ENCODE results near the gene ITPR3.

The ITPR3 gene

DNA sequence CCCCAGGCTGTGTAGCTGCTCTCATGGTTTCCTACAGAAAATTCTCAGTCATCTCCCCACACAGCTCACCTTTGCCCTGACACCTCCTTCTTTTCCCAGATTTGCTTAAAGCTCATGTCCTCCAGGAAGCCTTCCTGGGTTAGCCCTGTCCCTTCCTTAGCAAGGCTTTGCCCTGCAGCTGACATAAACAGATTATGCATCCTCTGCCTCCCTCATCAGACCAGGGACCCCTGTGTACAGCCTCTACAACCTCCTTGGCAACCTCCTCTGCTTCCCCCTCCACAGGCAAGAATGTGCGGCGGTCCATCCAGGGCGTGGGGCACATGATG, 50.6 kb downstream of the ITPR3 start:
- no peak for DNase-seq

DNA sequence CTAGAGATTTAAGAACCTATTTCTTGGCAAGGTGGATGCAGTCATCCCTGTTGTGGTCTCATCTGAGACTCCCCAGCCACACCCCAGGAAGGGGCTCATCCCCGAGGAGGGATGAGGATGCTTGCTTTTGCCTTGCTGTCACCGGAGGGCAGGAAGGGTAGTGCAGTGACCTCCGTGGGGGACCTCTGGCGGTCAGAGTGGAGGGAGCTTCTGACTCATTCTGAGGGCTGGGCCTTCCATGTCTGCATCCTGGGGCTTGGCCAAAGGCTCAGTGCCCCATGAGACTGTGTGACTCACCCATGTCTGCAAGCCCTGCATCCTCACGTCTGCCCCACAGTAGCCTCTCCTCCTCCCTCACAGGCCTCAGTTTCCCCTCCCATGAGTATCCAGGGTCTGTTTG, 51.7 kb downstream of the ITPR3 start:
- no peak for DNase-seq

- no peak for DNase-seq
Observed at GRCh38 chr6:33673851-33674250, 52.7 kb downstream of the ITPR3 start.

GRCh38 chr6:33675968-33676367, 54.8 kb downstream of the ITPR3 start:
- no peak for DNase-seq

- DNase-seq, result no peak
Observed at GRCh38 chr6:33676416-33677142, 55.5 kb downstream of the ITPR3 start.

- no peak for DNase-seq
Observed at GRCh38 chr6:33677143-33677660, 56.1 kb downstream of the ITPR3 start.

DNA sequence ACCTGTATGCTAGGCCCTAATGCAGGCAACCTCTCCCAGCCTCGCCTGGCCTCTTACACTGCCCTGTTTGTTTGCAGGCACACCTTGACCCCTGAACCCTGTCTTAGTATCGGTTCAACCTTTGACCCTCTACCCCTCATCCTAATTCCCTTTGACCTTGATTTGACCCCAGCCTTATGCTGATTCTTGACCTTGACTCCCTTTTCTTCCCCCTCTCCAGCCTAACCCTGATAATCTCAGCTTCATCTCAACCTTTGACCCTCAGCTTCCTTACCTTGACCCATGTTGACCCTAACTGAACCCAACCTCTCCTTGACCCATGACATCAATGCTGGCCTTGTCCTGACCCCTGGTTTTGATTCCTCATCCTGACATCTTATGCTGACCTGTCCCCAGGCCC, 56.6 kb downstream of the ITPR3 start:
- DNase-seq, result no peak

GRCh38 chr6:33678233-33678931, 57.3 kb downstream of the ITPR3 start:
- no peak for DNase-seq

- no peak for DNase-seq
Observed at GRCh38 chr6:33678932-33679490, 57.9 kb downstream of the ITPR3 start.

DNA sequence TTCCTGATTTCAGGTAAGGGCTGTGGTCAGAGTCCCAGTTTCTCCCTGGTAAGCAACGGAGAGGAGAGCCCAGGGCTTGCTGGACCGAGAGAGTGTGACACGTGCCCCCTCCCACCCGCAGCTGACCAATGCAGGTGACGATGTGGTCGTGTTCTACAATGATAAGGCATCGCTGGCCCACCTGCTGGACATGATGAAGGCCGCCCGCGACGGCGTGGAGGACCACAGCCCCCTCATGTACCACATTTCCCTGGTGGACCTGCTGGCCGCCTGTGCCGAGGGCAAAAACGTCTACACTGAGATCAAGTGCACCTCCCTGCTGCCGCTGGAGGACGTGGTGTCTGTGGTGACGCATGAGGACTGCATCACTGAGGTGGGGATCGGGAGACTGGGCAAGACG, 58.6 kb downstream of the ITPR3 start:
- no peak for DNase-seq

DNA sequence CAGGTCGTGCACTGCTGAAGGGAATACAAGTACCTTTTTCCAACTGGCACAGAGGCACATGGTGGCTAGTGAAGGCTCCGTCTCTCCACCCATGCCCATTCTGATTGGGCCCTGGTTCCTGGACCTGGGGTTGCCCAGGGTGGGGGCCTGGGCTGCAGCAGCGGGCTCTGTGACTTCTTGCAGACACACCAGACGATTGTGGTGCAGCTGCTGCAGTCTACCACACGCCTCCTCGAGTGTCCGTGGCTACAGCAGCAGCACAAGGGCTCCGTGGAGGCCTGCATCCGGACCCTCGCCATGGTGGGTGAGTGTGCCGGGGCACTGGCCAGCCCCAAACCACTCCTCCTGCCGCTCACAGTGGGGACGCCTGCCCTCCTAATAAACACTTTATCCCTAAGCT, 61.2 kb downstream of the ITPR3 start:
- no peak for DNase-seq

DNA sequence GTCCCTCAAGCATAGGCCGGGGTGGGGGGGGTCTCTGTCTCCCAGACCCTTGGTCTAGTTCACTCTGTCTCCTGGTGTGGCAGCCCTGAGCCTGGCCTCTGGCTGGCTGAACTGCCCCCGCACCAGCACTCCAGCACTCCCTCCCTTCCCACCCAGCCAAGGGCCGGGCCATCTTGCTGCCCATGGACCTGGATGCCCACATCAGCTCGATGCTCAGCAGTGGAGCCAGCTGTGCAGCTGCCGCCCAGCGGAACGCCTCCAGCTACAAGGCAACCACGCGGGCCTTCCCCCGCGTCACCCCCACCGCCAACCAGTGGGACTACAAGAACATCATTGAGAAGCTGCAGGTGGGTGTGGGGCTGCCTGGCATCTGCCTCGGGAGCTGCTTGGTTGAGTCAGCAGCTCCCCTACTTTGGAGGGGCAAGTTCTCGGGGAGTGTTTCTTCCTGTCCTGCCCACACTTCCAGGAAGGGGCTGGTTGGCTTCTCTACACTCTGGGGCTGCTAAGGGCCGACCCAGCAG, 62.0 kb downstream of the ITPR3 start:
- DNase-seq, result no peak

- DNase-seq, result no peak
Observed at GRCh38 chr6:33683576-33684427, 62.7 kb downstream of the ITPR3 start.

DNA sequence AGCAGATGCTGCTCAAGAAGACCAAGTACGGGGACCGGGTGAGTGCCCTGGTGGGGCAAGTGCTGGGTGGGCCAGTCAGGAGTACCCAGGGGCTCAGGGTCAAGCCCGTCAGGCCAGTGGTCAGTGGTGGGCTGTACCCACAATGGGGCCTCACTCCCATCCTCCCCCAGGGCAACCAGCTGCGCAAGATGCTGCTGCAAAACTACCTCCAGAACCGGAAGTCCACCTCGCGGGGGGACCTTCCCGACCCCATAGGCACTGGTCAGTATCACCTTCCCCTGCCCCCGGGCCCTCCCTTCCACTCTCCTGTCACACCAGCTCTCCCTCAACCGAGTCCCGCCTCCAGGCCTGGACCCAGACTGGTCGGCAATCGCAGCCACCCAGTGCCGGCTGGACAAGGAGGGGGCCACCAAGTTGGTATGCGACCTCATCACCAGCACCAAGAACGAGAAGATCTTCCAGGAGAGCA, 63.3 kb downstream of the ITPR3 start:
- no peak for DNase-seq

- DNase-seq, result no peak
Observed at GRCh38 chr6:33684983-33685382, 63.9 kb downstream of the ITPR3 start.

- DNase-seq, result no peak
Observed at GRCh38 chr6:33685411-33686224, 64.5 kb downstream of the ITPR3 start.

DNA sequence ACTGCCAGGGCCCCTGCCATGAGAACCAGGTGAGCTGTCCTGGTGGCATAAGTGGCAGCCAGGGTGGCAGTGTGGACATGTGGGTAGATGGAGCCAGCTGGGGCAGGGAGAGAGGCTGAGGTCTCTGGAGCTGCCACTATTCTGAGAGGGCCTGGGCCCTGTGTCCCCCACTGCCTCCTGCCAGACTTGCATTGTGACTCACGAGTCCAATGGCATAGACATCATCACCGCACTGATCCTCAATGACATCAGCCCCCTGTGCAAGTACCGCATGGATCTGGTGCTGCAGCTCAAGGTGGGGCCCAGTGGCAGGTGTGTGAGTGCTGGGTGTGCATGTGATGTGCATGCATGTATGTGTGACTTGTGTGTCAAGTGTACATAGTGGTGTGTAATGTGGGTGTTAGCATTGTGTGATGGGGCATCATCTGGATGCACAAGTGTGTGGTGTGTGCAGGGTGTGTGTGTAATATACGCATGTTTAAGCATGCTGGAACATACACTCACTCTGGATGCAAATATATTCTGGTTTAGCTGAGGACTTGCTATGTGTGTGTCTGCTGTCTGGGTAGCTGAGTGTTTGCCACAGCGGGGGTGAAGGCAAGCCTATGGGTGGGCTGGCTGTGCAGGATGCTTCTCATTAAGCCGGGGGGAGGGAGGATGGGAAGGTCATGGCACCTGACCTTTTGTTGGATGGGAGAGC, 65.3 kb downstream of the ITPR3 start:
- DNase-seq, result no peak

DNA sequence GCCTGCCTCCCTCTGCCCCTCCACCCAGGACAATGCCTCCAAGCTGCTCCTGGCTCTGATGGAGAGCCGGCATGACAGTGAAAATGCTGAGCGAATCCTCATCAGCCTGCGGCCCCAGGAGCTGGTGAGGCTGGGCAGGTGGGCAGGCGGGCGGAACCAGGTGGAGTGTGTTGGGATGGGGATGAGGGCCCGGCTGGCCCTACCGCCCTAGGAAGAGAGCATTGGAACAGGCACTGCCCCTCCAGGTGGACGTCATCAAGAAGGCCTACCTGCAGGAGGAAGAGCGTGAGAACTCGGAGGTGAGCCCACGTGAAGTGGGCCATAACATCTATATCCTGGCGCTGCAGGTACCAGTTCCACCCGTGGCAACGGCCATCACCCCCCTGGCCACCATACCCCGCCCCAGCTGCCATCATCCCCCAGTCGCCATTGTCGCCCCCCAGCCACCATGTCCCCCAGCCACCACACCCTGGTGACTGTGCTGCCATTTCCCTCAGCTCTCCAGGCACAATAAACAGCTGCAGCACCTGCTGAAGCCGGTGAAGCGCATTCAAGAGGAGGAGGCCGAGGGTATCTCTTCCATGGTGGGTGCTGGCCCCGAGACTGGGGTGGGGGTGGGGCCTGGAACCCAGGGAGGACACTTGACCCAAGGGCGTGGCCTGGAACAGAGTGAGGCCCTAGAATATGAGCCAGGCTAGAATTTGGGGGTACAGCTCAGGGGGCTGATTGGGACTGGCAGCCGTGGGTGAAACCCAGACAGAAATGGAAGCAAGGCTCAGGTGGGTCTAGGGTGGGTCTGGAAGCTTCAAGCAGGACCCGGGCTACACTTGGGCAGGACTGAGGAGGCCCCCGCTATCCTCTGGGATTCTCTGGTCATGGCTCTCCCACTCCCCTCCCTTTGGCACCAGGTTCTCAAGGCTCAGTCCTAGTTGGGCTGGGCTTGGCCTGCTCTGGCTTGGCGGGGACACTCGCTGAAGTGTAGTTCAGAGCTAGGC, 66.2 kb downstream of the ITPR3 start:
- DNase-seq, result no peak

DNA sequence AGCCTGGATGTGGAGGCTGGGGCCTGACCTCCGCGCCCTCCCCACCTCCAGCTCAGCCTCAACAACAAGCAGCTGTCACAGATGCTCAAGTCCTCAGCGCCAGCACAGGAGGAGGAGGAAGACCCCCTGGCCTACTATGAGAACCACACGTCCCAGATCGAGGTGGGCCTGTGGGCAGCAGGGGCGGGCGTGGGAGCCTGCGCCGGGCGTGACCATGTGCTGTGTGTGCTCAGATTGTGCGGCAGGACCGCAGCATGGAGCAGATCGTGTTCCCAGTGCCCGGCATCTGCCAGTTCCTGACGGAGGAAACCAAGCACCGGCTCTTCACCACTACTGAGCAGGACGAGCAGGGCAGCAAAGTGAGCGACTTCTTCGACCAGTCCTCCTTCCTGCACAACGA, 66.9 kb downstream of the ITPR3 start:
- no peak for DNase-seq
